Measurements from ENCODE around the gene HVCN1.

Gene HVCN1

DNA sequence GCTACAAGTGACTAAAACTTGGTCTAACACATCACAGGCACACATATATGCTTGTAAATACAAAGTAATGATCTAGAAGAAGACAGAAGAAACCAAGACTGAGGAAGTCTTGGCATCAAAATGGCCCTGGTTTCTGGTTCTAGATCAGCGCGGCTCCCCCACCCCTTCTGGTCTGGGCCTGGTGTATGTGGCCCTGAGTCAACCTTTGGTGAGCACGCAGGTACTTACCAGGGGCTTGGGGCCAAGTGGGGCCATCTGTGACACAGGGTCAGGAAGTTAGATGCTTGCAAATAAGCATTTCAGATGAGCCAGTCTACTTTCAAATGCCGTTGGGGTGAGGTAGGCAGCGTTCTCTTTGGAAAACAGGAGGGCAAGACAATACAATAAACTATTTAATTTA lies 13.2 kb upstream of the HVCN1 start:
- Histone ChIP-seq H3K9me3 (ENCODE audit: control extremely low read depth in 1 of 5, control insufficient read depth in 4 of 5, insufficient read depth in 2 of 5, low read depth in 1 of 5, low read length in 4 of 5) (no peaks in the 10 kb centered on the region), H3K27ac (ENCODE audit: insufficient read depth in 1 of 2, low read depth in 1 of 2, low read length in 2 of 2, poor library complexity in 1 of 2, severe bottlenecking in 2 of 2) (no peak overlapping the region), H3K36me3 (ENCODE audit: control insufficient read depth in 4 of 4, insufficient read depth in 4 of 4, low read length in 3 of 4) (no peaks in the 10 kb centered on the region), H3K4me3 (ENCODE audit: control insufficient read depth in 1 of 7, extremely low read depth in 1 of 7, insufficient read depth in 4 of 7, low read depth in 2 of 7, low read length in 6 of 7) (no peak overlapping the region), H3K27me3 (replicated peaks in 2 of 5; ENCODE audit: control insufficient read depth in 4 of 5, insufficient read depth in 5 of 5, low read length in 4 of 5) (no peaks in the 10 kb centered on the region), H3K4me1 (ENCODE audit: control extremely low read depth in 1 of 4, control insufficient read depth in 4 of 4, insufficient read depth in 4 of 4, low read length in 3 of 4) (peaks cover 0 to 11% (median 6%) of the 10 kb centered on the region in 4 experiments)
- CTCF ChIA-PET, result interaction anchor here (0.6 kb wide), 1 partner anchor 259 kb away, joined by 3 read pairs; no protein-coding TSS in a partner anchor
- 93% methylated on average over 3 of the region's 5 CpGs for WGBS (ENCODE audit: insufficient coverage)
- POLR2A ChIA-PET, result interaction anchor here (0.6 kb wide), 1 partner anchor 13 kb away, joined by 4 read pairs; no protein-coding TSS in a partner anchor
- DNase-seq, result no peak

DNA sequence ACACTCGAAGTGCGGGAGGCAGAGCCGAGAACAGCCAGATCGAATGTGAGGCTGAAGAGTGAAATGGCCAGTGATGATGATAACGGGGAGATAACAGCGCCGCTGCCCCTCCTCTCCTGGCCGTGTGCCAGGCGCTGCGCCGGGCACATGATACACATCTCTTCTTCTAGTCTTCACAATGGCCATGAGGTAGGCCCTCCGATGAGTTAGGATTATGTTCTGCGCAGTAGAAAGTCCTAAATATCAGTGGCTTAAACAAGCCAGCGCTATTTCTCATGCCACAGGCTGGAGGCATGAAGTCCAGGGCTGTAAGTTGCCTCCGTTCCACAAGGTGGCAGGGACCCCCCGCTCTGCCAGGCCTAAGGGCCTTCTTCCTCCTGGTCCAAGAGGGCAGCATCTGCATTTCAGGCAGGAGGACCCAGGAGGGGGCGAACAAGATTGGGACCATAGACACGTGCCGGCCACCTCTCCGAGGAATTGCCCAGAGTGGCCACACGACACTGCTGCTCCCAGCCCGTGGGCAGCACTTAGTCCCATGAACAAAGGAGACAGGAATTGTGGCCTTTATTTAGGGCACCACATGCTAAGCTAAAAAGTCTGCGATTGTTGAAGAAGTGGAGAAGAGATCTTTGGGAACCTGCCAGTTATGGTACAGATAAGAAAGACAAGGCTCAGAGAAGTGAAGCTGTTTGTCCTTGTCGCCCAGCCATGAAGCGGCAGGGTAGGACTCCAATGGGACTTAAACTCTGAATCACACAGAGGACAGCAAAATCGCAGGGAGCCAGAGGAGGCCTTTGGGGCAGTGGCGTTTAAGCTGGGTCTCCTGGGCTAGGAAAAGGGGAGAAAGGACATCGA lies 10.9 kb upstream of the HVCN1 start:
- no peak overlapping the region for H3K27ac ChIP-seq (ENCODE audit: insufficient read depth in 1 of 2, low read depth in 1 of 2, low read length in 2 of 2, poor library complexity in 1 of 2, severe bottlenecking in 2 of 2)
- DNase-seq, result peak in 2 of 3 donors; percentile 22 to 29
- H3K27me3 ChIP-seq (replicated peaks in 2 of 5; ENCODE audit: control insufficient read depth in 4 of 5, insufficient read depth in 5 of 5, low read length in 4 of 5), result no peaks in the 10 kb centered on the region
- no peaks in the 10 kb centered on the region for H3K36me3 ChIP-seq (ENCODE audit: control insufficient read depth in 4 of 4, insufficient read depth in 4 of 4, low read length in 3 of 4)
- peaks cover 0 to 13% (median 6%) of the 10 kb centered on the region in 4 experiments for H3K4me1 ChIP-seq (ENCODE audit: control extremely low read depth in 1 of 4, control insufficient read depth in 4 of 4, insufficient read depth in 4 of 4, low read length in 3 of 4)
- ChIA-PET POLR2A (no interaction called here), CTCF (interaction anchor here (0.9 kb wide), 1 partner anchor 16 kb away, joined by 3 read pairs; no protein-coding TSS in a partner anchor)
- no peak overlapping the region for H3K4me3 ChIP-seq (ENCODE audit: control insufficient read depth in 1 of 7, extremely low read depth in 1 of 7, insufficient read depth in 4 of 7, low read depth in 2 of 7, low read length in 6 of 7)
- WGBS (ENCODE audit: insufficient coverage), result 94% methylated on average over 27 of the region's 28 CpGs
- no peaks in the 10 kb centered on the region for H3K9me3 ChIP-seq (ENCODE audit: control extremely low read depth in 1 of 5, control insufficient read depth in 4 of 5, insufficient read depth in 2 of 5, low read depth in 1 of 5, low read length in 4 of 5)

GRCh38 chr12:110698171-110698902 lies 9.4 kb upstream of the HVCN1 start:
- Histone ChIP-seq H3K4me3 (ENCODE audit: control insufficient read depth in 1 of 7, extremely low read depth in 1 of 7, insufficient read depth in 4 of 7, low read depth in 2 of 7, low read length in 6 of 7) (peak overlapping the region in 1 of 7 experiments; percentile 57), H3K27ac (ENCODE audit: insufficient read depth in 1 of 2, low read depth in 1 of 2, low read length in 2 of 2, poor library complexity in 1 of 2, severe bottlenecking in 2 of 2) (no peak overlapping the region)

DNA sequence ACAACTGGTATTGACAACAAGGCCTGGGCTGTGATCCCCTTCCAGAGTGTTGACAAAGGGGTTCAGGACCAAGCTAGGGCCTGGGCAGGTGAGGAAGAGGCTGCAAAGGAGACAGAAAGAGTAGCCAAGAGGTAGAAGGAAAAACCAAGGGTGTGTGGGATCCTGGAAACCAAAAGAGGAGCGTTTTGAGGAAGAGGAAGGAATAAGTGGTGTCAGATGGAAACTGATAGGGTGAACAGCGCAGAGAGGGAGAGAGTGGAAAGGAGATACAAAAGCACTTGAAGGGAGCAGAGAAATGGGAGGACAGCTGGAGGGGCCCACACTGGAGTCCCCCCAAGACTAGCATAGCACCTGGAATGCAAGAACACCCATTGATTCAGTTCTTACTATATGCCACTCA lies 8.3 kb upstream of the HVCN1 start:
- Histone ChIP-seq H3K27me3 (replicated peaks in 2 of 5; ENCODE audit: control insufficient read depth in 4 of 5, insufficient read depth in 5 of 5, low read length in 4 of 5) (no peaks in the 10 kb centered on the region), H3K27ac (ENCODE audit: insufficient read depth in 1 of 2, low read depth in 1 of 2, low read length in 2 of 2, poor library complexity in 1 of 2, severe bottlenecking in 2 of 2) (no peak overlapping the region), H3K4me1 (ENCODE audit: control extremely low read depth in 1 of 4, control insufficient read depth in 4 of 4, insufficient read depth in 4 of 4, low read length in 3 of 4) (peaks cover 4 to 33% (median 17%) of the 10 kb centered on the region in 4 experiments), H3K4me3 (ENCODE audit: control insufficient read depth in 1 of 7, extremely low read depth in 1 of 7, insufficient read depth in 4 of 7, low read depth in 2 of 7, low read length in 6 of 7) (no peak overlapping the region), H3K36me3 (ENCODE audit: control insufficient read depth in 4 of 4, insufficient read depth in 4 of 4, low read length in 3 of 4) (no peaks in the 10 kb centered on the region), H3K9me3 (ENCODE audit: control extremely low read depth in 1 of 5, control insufficient read depth in 4 of 5, insufficient read depth in 2 of 5, low read depth in 1 of 5, low read length in 4 of 5) (no peaks in the 10 kb centered on the region)
- CTCF ChIA-PET, result interaction anchor here (0.8 to 1.5 kb wide), 8 partner anchors 11 to 153 kb away, joined by 3 to 10 read pairs (median 4); no protein-coding TSS in a partner anchor
- no peak for DNase-seq
- WGBS (ENCODE audit: insufficient coverage), result 50% methylated on average over 2 of the region's 2 CpGs
- POLR2A ChIA-PET, result no interaction called here

More at GRCh38 chr12:110698171-110698902, 9.4 kb upstream of the HVCN1 start:
- Histone ChIP-seq H3K27me3 (replicated peaks in 2 of 5; ENCODE audit: control insufficient read depth in 4 of 5, insufficient read depth in 5 of 5, low read length in 4 of 5) (no peaks in the 10 kb centered on the region), H3K4me1 (ENCODE audit: control extremely low read depth in 1 of 4, control insufficient read depth in 4 of 4, insufficient read depth in 4 of 4, low read length in 3 of 4) (peaks cover 3 to 28% (median 17%) of the 10 kb centered on the region in 4 experiments), H3K36me3 (ENCODE audit: control insufficient read depth in 4 of 4, insufficient read depth in 4 of 4, low read length in 3 of 4) (no peaks in the 10 kb centered on the region), H3K9me3 (ENCODE audit: control extremely low read depth in 1 of 5, control insufficient read depth in 4 of 5, insufficient read depth in 2 of 5, low read depth in 1 of 5, low read length in 4 of 5) (no peaks in the 10 kb centered on the region)
- ChIA-PET POLR2A (no interaction called here), CTCF (interaction anchor here (0.8 to 1.5 kb wide), 8 partner anchors 10 to 154 kb away, joined by 3 to 10 read pairs (median 4); no protein-coding TSS in a partner anchor)
- whole genome bisulfite sequencing (ENCODE audit: insufficient coverage), result 23% methylated on average over 16 of the region's 20 CpGs
- DNase-seq, result peak; percentile 87 to 94 (median 92)

- H3K4me3 ChIP-seq (ENCODE audit: control insufficient read depth in 1 of 7, extremely low read depth in 1 of 7, insufficient read depth in 4 of 7, low read depth in 2 of 7, low read length in 6 of 7), result no peak overlapping the region
- 100% methylated on average over 3 of the region's 3 CpGs for WGBS (ENCODE audit: insufficient coverage)
Measured at GRCh38 chr12:110696283-110696682, 7.4 kb upstream of the HVCN1 start.

DNA sequence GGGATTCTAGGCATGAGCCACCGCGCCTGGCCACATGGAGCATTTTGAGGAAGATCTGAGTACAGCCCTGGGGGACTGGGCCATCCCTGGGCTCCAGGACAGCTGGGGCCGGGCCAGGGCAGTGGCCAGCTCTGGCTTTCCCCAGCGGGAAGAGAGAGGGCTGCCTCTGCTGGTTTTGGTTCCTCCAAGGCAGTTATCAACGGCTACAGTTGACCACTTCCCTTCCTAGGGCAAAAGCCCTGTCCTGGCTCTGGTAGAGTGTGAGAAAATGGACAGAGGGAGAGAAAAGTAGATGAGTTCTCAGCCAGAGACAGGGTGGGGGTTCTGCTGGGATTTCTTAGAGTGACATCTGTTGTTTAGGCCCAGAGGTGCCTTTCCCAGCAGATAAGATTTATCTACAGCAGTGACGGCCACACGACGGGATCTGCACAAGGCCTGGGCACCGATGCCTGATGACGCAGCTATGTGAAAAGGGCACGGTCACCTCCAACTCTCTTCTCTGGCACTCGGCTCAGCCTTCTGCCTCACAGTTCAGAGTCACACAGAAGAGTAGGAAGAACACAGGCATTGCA lies 5.5 kb upstream of the HVCN1 start:
- DNase-seq, result no peak
- Histone ChIP-seq H3K27ac (ENCODE audit: insufficient read depth in 1 of 2, low read depth in 1 of 2, low read length in 2 of 2, poor library complexity in 1 of 2, severe bottlenecking in 2 of 2) (no peak overlapping the region), H3K4me3 (ENCODE audit: control insufficient read depth in 1 of 7, extremely low read depth in 1 of 7, insufficient read depth in 4 of 7, low read depth in 2 of 7, low read length in 6 of 7) (no peak overlapping the region), H3K27me3 (replicated peaks in 2 of 5; ENCODE audit: control insufficient read depth in 4 of 5, insufficient read depth in 5 of 5, low read length in 4 of 5) (peaks cover 0 to 4% (median 2%) of the 10 kb centered on the region in 5 experiments), H3K9me3 (ENCODE audit: control extremely low read depth in 1 of 5, control insufficient read depth in 4 of 5, insufficient read depth in 2 of 5, low read depth in 1 of 5, low read length in 4 of 5) (no peaks in the 10 kb centered on the region), H3K4me1 (ENCODE audit: control extremely low read depth in 1 of 4, control insufficient read depth in 4 of 4, insufficient read depth in 4 of 4, low read length in 3 of 4) (peaks cover 7 to 59% (median 30%) of the 10 kb centered on the region in 4 experiments), H3K36me3 (ENCODE audit: control insufficient read depth in 4 of 4, insufficient read depth in 4 of 4, low read length in 3 of 4) (no peaks in the 10 kb centered on the region)
- WGBS (ENCODE audit: insufficient coverage), result 72% methylated on average over 12 of the region's 12 CpGs
- POLR2A ChIA-PET, result no interaction called here
- CTCF ChIA-PET, result interaction anchor here (1.1 to 1.2 kb wide), 2 partner anchors 12 to 17 kb away, joined by 4 to 5 read pairs; no protein-coding TSS in a partner anchor

More at GRCh38 chr12:110696283-110696682, 7.4 kb upstream of the HVCN1 start:
- no peak overlapping the region for H3K27ac ChIP-seq (ENCODE audit: insufficient read depth in 1 of 2, low read depth in 1 of 2, low read length in 2 of 2, poor library complexity in 1 of 2, severe bottlenecking in 2 of 2)
- POLR2A ChIA-PET, result no interaction called here
- no peaks in the 10 kb centered on the region for H3K36me3 ChIP-seq (ENCODE audit: control insufficient read depth in 4 of 4, insufficient read depth in 4 of 4, low read length in 3 of 4)
- H3K9me3 ChIP-seq (ENCODE audit: control extremely low read depth in 1 of 5, control insufficient read depth in 4 of 5, insufficient read depth in 2 of 5, low read depth in 1 of 5, low read length in 4 of 5), result no peaks in the 10 kb centered on the region
- CTCF ChIA-PET, result interaction anchor here (1.0 kb wide), 1 partner anchor 77 kb away, joined by 3 read pairs; no protein-coding TSS in a partner anchor
- no peak for DNase-seq
- peaks cover 0 to 3% (median 2%) of the 10 kb centered on the region in 5 experiments for H3K27me3 ChIP-seq (replicated peaks in 2 of 5; ENCODE audit: control insufficient read depth in 4 of 5, insufficient read depth in 5 of 5, low read length in 4 of 5)
- peaks cover 4 to 40% (median 20%) of the 10 kb centered on the region in 4 experiments for H3K4me1 ChIP-seq (ENCODE audit: control extremely low read depth in 1 of 4, control insufficient read depth in 4 of 4, insufficient read depth in 4 of 4, low read length in 3 of 4)
